ENCODE measurements around the gene TERB1. TPM values are rescaled to one million over a fixed set of nuclear protein-coding genes. Genes with fewer than 3 reads are reported as not detected.

Gene TERB1
- total RNA-seq, 1 donor from 2014 or later: 0.41 TPM

DNA sequence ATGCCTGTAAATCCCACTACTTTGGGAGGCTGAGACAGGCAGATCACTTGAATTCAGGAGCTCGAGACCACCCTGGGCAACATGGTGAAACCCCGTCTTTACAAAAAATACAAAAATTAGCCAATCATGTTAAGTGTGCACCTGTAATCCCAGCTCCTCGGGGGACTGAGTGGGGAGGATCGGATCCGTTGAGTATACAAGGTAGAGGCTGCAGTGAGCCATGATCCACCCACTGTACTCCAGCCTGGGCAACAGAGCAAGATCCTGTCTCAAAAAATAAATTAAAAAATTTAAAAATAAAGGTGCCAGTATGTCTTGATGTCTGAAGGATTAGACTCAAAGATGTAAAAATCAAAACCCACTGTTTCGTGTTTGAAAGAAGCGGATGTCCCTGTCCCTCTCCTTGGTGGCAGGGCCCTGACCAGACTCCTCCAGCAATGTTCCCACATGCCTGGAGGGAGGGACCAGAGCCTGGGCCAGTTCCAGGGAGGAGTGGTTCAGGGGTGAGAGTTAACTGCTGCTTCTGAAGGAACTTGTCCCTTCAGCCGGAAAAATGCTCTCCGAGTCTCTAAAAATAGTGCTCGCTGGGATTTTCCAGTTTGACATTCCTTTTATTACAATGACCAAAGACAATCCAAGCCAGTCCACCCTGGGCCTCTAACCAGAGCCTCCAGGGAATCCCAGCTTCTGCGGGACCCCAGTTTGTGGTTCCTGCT is 95.4 kb downstream of the TERB1 start:
- DNase-seq (ENCODE audit: extremely low spot score, unreplicated experiment): no peak
- Mint-ChIP-seq H3K9me3 (no peaks in the 10 kb centered on the region), H3K36me3 (no peaks in the 10 kb centered on the region), H3K4me3 (no peak overlapping the region), H3K4me1 (ENCODE audit: unreplicated experiment) (no peaks in the 10 kb centered on the region), H3K27me3 (peaks cover 12% of the 10 kb centered on the region), H3K27ac (no peak overlapping the region)
- TF ChIP-seq, protein P1, sequence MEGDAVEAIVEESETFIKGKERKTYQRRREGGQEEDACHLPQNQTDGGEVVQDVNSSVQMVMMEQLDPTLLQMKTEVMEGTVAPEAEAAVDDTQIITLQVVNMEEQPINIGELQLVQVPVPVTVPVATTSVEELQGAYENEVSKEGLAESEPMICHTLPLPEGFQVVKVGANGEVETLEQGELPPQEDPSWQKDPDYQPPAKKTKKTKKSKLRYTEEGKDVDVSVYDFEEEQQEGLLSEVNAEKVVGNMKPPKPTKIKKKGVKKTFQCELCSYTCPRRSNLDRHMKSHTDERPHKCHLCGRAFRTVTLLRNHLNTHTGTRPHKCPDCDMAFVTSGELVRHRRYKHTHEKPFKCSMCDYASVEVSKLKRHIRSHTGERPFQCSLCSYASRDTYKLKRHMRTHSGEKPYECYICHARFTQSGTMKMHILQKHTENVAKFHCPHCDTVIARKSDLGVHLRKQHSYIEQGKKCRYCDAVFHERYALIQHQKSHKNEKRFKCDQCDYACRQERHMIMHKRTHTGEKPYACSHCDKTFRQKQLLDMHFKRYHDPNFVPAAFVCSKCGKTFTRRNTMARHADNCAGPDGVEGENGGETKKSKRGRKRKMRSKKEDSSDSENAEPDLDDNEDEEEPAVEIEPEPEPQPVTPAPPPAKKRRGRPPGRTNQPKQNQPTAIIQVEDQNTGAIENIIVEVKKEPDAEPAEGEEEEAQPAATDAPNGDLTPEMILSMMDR (conservative IDR thresholded peaks at IDR 0.05): no peak

Other genes starting within 250 kb of the TERB1 start
- gene CKLF, start 249.0 kb downstream of the TERB1 start, total RNA-seq (ENCODE audit: low replicate concordance): 21.2 and 36.3 TPM in 2 replicates
- gene CMTM1, start 235.1 kb downstream of the TERB1 start, total RNA-seq (ENCODE audit: low replicate concordance): 3.4 and 8.4 TPM in 2 replicates
- 0.41 TPM in 1 of 2 replicates, not detected in the other for gene CMTM2, start 222.1 kb downstream of the TERB1 start, total RNA-seq (ENCODE audit: low replicate concordance)
- 28.0 and 45.2 TPM in 2 replicates for gene CMTM3, start 196.9 kb downstream of the TERB1 start, total RNA-seq (ENCODE audit: low replicate concordance)
- 64.4 and 72.1 TPM in 2 replicates for gene CMTM4, start 104.8 kb downstream of the TERB1 start, total RNA-seq (ENCODE audit: low replicate concordance)
- gene DYNC1LI2, start 50.0 kb downstream of the TERB1 start, total RNA-seq (ENCODE audit: low replicate concordance): 113 and 135 TPM in 2 replicates
- gene NAE1, start 29.4 kb upstream of the TERB1 start, total RNA-seq (ENCODE audit: low replicate concordance): 69.4 and 92.5 TPM in 2 replicates
- 0.70 and 1.2 TPM in 2 replicates for gene CA7, start 42.8 kb upstream of the TERB1 start, total RNA-seq (ENCODE audit: low replicate concordance)
- gene PDP2, start 78.9 kb upstream of the TERB1 start, total RNA-seq (ENCODE audit: low replicate concordance): 16.1 and 18.5 TPM in 2 replicates
- gene CDH16, start 117.3 kb upstream of the TERB1 start, total RNA-seq (ENCODE audit: low replicate concordance): 0.55 and 1.7 TPM in 2 replicates
- gene RRAD, start 124.0 kb upstream of the TERB1 start, total RNA-seq (ENCODE audit: low replicate concordance): 1.3 and 2.5 TPM in 2 replicates
- gene CIAO2B, start 132.8 kb upstream of the TERB1 start, total RNA-seq (ENCODE audit: low replicate concordance): 71.3 and 74.2 TPM in 2 replicates
- 44.9 and 54.1 TPM in 2 replicates for gene CES2, start 133.9 kb upstream of the TERB1 start, total RNA-seq (ENCODE audit: low replicate concordance)
- gene CES3, start 159.7 kb upstream of the TERB1 start, total RNA-seq (ENCODE audit: low replicate concordance): 0.48 and 1.1 TPM in 2 replicates
- gene CES4A, start 187.0 kb upstream of the TERB1 start, total RNA-seq (ENCODE audit: low replicate concordance): 11.5 and 13.9 TPM in 2 replicates
- gene CBFB, start 227.6 kb upstream of the TERB1 start, total RNA-seq (ENCODE audit: low replicate concordance): 48.8 and 77.1 TPM in 2 replicates